Measurements from ENCODE around the gene MAP3K7. TPM values are rescaled to one million over a fixed set of nuclear protein-coding genes. Genes with fewer than 3 reads are reported as not detected.

MAP3K7 gene
- total and polyA plus RNA-seq, 8 donors: 8.5 to 42.8 (median 17.6) TPM

- no peak for TF ChIP-seq POLR2A (IDR thresholded peaks at IDR 0.05)
- no peak for TF ChIP-seq POLR2AphosphoS5 (IDR thresholded peaks at IDR 0.05)
- TF ChIP-seq EP300 (IDR thresholded peaks at IDR 0.05): no peak
- no peak for TF ChIP-seq CTCF (IDR thresholded peaks at IDR 0.05)
- no peak overlapping the region for H3K4me3 ChIP-seq
- H3K9me3 ChIP-seq: no peaks in the 10 kb centered on the region
- no peak overlapping the region for H3K27ac ChIP-seq
- 82 to 93% (median 87%) methylated on average over 4 of the region's 4 CpGs for WGBS, 5 donors
- H3K36me3 ChIP-seq: peaks cover 24 to 100% (median 93%) of the 10 kb centered on the region in 4 donors
- intact Hi-C loops (cut with DNase I; ENCODE audit: low total_unique reads): no loop called here
- DNase-seq: no peak
- H3K27me3 ChIP-seq: no peaks in the 10 kb centered on the region
- H3K4me1 ChIP-seq: no peaks in the 10 kb centered on the region
Observed at GRCh38 chr6:90547079-90547478, 39.8 kb downstream of the MAP3K7 start.

- no peak overlapping the region for H3K4me3 ChIP-seq
- peaks cover 20 to 97% (median 84%) of the 10 kb centered on the region in 4 donors for H3K36me3 ChIP-seq
- no peaks in the 10 kb centered on the region for H3K27me3 ChIP-seq
- DNase-seq: no peak
- WGBS, 5 donors: 94 to 97% (median 95%) methylated on average over 3 of the region's 3 CpGs
- intact Hi-C loops (cut with DNase I; ENCODE audit: low total_unique reads): no loop called here
- H3K27ac ChIP-seq: no peak overlapping the region
- H3K9me3 ChIP-seq: no peaks in the 10 kb centered on the region
- TF ChIP-seq POLR2A (IDR thresholded peaks at IDR 0.05) (no peak), EP300 (IDR thresholded peaks at IDR 0.05) (no peak), CTCF (IDR thresholded peaks at IDR 0.05) (no peak), POLR2AphosphoS5 (IDR thresholded peaks at IDR 0.05) (no peak)
- H3K4me1 ChIP-seq: no peaks in the 10 kb centered on the region
Observed at GRCh38 chr6:90545448-90545847, 41.4 kb downstream of the MAP3K7 start.

- intact Hi-C loops (cut with DNase I; ENCODE audit: low total_unique reads): no loop called here
- Histone ChIP-seq H3K36me3 (peaks cover 20 to 90% (median 77%) of the 10 kb centered on the region in 4 donors), H3K9me3 (no peaks in the 10 kb centered on the region), H3K4me1 (no peaks in the 10 kb centered on the region), H3K27me3 (no peaks in the 10 kb centered on the region), H3K4me3 (no peak overlapping the region), H3K27ac (no peak overlapping the region)
- 89 to 98% (median 94%) methylated on average over 4 of the region's 4 CpGs for WGBS, 5 donors
- DNase-seq: no peak
- no peak for TF ChIP-seq POLR2AphosphoS5 (IDR thresholded peaks at IDR 0.05)
- TF ChIP-seq CTCF (IDR thresholded peaks at IDR 0.05): no peak
- TF ChIP-seq POLR2A (IDR thresholded peaks at IDR 0.05): no peak
- TF ChIP-seq EP300 (IDR thresholded peaks at IDR 0.05): no peak
Observed at GRCh38 chr6:90544741-90545140, 42.1 kb downstream of the MAP3K7 start.

- intact Hi-C loops (cut with DNase I; ENCODE audit: low total_unique reads): no loop called here
- peaks cover 20 to 84% (median 71%) of the 10 kb centered on the region in 4 donors for H3K36me3 ChIP-seq
- DNase-seq: no peak
- TF ChIP-seq POLR2AphosphoS5 (IDR thresholded peaks at IDR 0.05) (no peak), CTCF (IDR thresholded peaks at IDR 0.05) (no peak), EP300 (IDR thresholded peaks at IDR 0.05) (no peak), POLR2A (IDR thresholded peaks at IDR 0.05) (no peak)
- no peak overlapping the region for H3K4me3 ChIP-seq
- H3K9me3 ChIP-seq: no peaks in the 10 kb centered on the region
- peaks cover 0 to 5% (median 1%) of the 10 kb centered on the region in 4 donors for H3K4me1 ChIP-seq
- H3K27ac ChIP-seq: no peak overlapping the region
- no peaks in the 10 kb centered on the region for H3K27me3 ChIP-seq
Observed at GRCh38 chr6:90544081-90544480, 42.8 kb downstream of the MAP3K7 start.

All from stomach (tissue), 9 donors.